Memory B cell (primary cell): Measurements from ENCODE around the gene CORO2B.

Source experiments
- ATAC-seq: fragments of 150-1000 bp; cut with Tn5 transposase; 2 replicates; pipeline ENCODE4 v1.10.0; 2021; ENCODE audit warnings: low read depth, mild to moderate bottlenecking, moderate library complexity
- DNase-seq, 2 donors: peaks; one replicate each; pipeline ENCODE4 v3.0.0; 2022; ENCODE audit warnings: low spot score in 2 of 2
- H3K27ac Mint-ChIP-seq: one replicate; pipeline ENCODE4 v1.8.0; 2022; ENCODE audit warnings: mild to moderate bottlenecking, moderate library complexity, mixed read lengths
- H3K27me3 Mint-ChIP-seq: one replicate; pipeline ENCODE4 v1.8.0; 2022; ENCODE audit warnings: mixed read lengths
- H3K36me3 Mint-ChIP-seq: one replicate; pipeline ENCODE4 v1.8.0; 2022; ENCODE audit warnings: mild to moderate bottlenecking, mixed read lengths
- H3K4me1 Mint-ChIP-seq: one replicate; pipeline ENCODE4 v1.8.0; 2022; ENCODE audit warnings: mixed read lengths
- H3K4me3 Mint-ChIP-seq: one replicate; pipeline ENCODE4 v1.8.0; 2022; ENCODE audit warnings: mild to moderate bottlenecking, moderate library complexity, mixed read lengths
- H3K9me3 Mint-ChIP-seq: one replicate; pipeline ENCODE4 v1.8.0; 2022; ENCODE audit warnings: mixed read lengths

The CORO2B gene

GRCh38 chr15:68683026-68683425 lies 104.2 kb downstream of the CORO2B start:
- H3K4me3 Mint-ChIP-seq: no peak overlapping the region
- H3K4me1 Mint-ChIP-seq: peaks cover 6% of the 10 kb centered on the region
- no peak overlapping the region for H3K27ac Mint-ChIP-seq
- H3K27me3 Mint-ChIP-seq: peaks cover 19% of the 10 kb centered on the region
- H3K36me3 Mint-ChIP-seq: no peaks in the 10 kb centered on the region
- no peaks in the 10 kb centered on the region for H3K9me3 Mint-ChIP-seq
- no peak for ATAC-seq
- DNase-seq: no peak

DNA sequence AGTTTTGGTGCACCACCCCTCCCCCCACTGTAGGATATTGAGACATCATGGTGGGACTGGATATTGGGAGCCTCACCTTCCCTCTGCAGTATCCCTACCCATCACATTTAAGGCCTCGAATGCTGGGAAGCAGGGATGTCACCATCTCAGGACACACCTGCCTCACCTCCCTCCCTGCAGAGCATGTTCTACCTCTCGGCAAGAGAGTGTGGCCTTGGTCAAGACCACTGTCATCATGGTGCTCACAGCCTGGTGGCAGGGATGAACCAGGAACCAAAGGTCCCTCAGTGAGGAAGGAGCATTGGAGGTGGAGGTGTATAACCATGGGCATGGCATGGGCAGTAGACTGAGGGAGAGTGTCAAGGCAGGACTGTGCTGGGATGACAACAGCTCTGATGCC lies 104.8 kb downstream of the CORO2B start:
- ATAC-seq (no peak), DNase-seq (no peak)
- Mint-ChIP-seq H3K4me3 (no peak overlapping the region), H3K27me3 (peaks cover 19% of the 10 kb centered on the region), H3K4me1 (peaks cover 6% of the 10 kb centered on the region), H3K36me3 (no peaks in the 10 kb centered on the region), H3K27ac (no peak overlapping the region), H3K9me3 (no peaks in the 10 kb centered on the region)

DNA sequence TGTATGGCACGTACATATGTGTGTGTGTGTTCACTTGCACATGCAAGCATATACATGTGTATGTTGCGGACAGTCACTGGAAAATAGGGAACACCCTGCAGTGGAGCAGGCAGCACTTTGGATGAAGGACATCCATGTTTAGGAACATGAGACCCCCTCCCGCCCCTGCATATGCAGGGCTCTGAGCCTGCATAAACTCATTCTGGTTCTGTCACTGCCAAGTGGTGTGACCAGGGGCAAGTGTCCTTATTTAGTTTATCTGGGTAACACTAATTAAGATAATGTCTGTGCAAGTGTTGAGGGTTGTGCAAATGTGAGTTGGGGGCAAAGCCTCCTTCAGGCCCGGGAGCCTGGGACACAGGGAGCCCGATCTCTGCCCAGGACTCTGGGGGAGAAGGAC lies 105.7 kb downstream of the CORO2B start:
- Mint-ChIP-seq H3K36me3 (no peaks in the 10 kb centered on the region), H3K27ac (no peak overlapping the region), H3K4me1 (peaks cover 6% of the 10 kb centered on the region), H3K27me3 (peaks cover 16% of the 10 kb centered on the region), H3K4me3 (no peak overlapping the region), H3K9me3 (no peaks in the 10 kb centered on the region)
- no peak for ATAC-seq
- no peak for DNase-seq

DNA sequence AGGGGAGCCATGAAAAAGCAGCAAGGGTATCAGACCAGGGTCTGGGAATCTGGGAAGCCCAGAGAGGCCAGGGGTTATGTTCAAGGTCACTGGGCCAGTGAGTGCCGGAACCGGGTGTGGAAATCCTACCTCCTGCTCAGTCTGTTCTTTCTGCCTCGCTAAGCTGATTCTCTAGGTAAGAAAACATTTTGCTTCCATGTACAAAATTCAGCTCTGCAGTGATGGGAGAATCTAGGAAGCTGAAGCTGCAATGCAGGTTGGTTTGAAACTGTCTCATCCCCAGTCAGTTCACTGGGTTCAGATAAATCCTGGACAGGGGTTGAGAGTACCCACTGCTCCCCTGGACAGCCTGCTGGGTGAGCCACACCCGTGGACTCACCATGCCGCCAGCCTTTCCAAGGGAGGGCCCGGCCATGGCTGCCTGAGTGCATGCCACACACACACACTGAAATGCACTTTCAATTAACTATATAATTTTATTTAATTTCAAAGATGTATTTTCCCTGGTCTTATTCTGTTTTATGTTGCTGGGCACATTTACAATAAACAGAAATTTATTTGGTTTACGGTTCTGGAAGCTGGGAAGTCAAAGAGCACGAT lies 108.4 kb downstream of the CORO2B start:
- Mint-ChIP-seq H3K4me1 (peaks cover 2% of the 10 kb centered on the region), H3K9me3 (no peaks in the 10 kb centered on the region), H3K27me3 (peaks cover 15% of the 10 kb centered on the region), H3K27ac (no peak overlapping the region), H3K36me3 (no peaks in the 10 kb centered on the region), H3K4me3 (no peak overlapping the region)
- no peak for DNase-seq
- no peak for ATAC-seq

DNA sequence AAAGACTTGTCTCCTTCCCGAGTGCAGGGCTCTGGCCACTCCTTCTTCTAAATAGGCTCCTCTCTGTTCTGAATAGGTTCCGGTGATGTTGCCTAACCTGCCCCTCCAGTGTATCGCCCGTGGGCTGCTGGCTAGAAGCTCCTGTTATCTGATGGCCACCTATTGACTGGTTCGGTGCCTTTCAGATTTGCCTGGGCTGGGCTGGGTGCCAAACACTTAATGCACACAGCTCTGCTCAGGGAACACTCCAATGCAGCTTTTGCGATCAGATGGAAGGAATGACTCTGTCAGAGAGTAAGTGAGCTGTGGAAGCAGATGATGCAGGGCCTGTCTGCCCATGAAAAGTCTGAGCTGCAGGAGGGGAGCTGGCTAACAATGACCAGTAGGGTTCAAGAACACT lies 112.9 kb downstream of the CORO2B start:
- H3K9me3 Mint-ChIP-seq: peaks cover 2% of the 10 kb centered on the region
- H3K36me3 Mint-ChIP-seq: peaks cover 2% of the 10 kb centered on the region
- ATAC-seq (no peak), DNase-seq (no peak)
- H3K4me1 Mint-ChIP-seq: no peaks in the 10 kb centered on the region
- peaks cover 12% of the 10 kb centered on the region for H3K27me3 Mint-ChIP-seq
- H3K4me3 Mint-ChIP-seq: no peak overlapping the region
- no peak overlapping the region for H3K27ac Mint-ChIP-seq

GRCh38 chr15:68693071-68693470 lies 114.3 kb downstream of the CORO2B start:
- Mint-ChIP-seq H3K27ac (no peak overlapping the region), H3K27me3 (peaks cover 14% of the 10 kb centered on the region), H3K4me3 (no peak overlapping the region), H3K9me3 (peaks cover 2% of the 10 kb centered on the region), H3K36me3 (peaks cover 2% of the 10 kb centered on the region), H3K4me1 (no peaks in the 10 kb centered on the region)
- ATAC-seq (no peak), DNase-seq (no peak)

GRCh38 chr15:68694111-68694510 lies 115.3 kb downstream of the CORO2B start:
- Mint-ChIP-seq H3K27ac (no peak overlapping the region), H3K36me3 (peaks cover 2% of the 10 kb centered on the region), H3K27me3 (peaks cover 18% of the 10 kb centered on the region), H3K4me1 (no peaks in the 10 kb centered on the region), H3K9me3 (peaks cover 2% of the 10 kb centered on the region), H3K4me3 (no peak overlapping the region)
- no peak for DNase-seq
- no peak for ATAC-seq

GRCh38 chr15:68695061-68695595 lies 116.3 kb downstream of the CORO2B start:
- DNase-seq (no peak), ATAC-seq (no peak)
- H3K9me3 Mint-ChIP-seq: peaks cover 2% of the 10 kb centered on the region
- peaks cover 20% of the 10 kb centered on the region for H3K27me3 Mint-ChIP-seq
- H3K36me3 Mint-ChIP-seq: peaks cover 2% of the 10 kb centered on the region
- H3K4me3 Mint-ChIP-seq: no peak overlapping the region
- H3K27ac Mint-ChIP-seq: no peak overlapping the region
- H3K4me1 Mint-ChIP-seq: no peaks in the 10 kb centered on the region

- DNase-seq: no peak
- Mint-ChIP-seq H3K27me3 (peaks cover 21% of the 10 kb centered on the region), H3K27ac (no peak overlapping the region), H3K9me3 (peaks cover 2% of the 10 kb centered on the region), H3K36me3 (peaks cover 2% of the 10 kb centered on the region), H3K4me3 (no peak overlapping the region), H3K4me1 (no peaks in the 10 kb centered on the region)
- no peak for ATAC-seq
These were observed 117.9 kb downstream of the CORO2B start for GRCh38 chr15:68696414-68697363.

- H3K27me3 Mint-ChIP-seq: peaks cover 20% of the 10 kb centered on the region
- no peaks in the 10 kb centered on the region for H3K4me1 Mint-ChIP-seq
- no peak overlapping the region for H3K27ac Mint-ChIP-seq
- H3K9me3 Mint-ChIP-seq: peaks cover 2% of the 10 kb centered on the region
- no peak for DNase-seq
- no peak for ATAC-seq
- H3K36me3 Mint-ChIP-seq: peaks cover 2% of the 10 kb centered on the region
- H3K4me3 Mint-ChIP-seq: no peak overlapping the region
These were observed 119.2 kb downstream of the CORO2B start for GRCh38 chr15:68697711-68698690.

GRCh38 chr15:68698708-68699107 lies 119.9 kb downstream of the CORO2B start:
- peaks cover 2% of the 10 kb centered on the region for H3K9me3 Mint-ChIP-seq
- H3K36me3 Mint-ChIP-seq: peaks cover 2% of the 10 kb centered on the region
- ATAC-seq (no peak), DNase-seq (no peak)
- no peak overlapping the region for H3K27ac Mint-ChIP-seq
- no peaks in the 10 kb centered on the region for H3K4me1 Mint-ChIP-seq
- peaks cover 19% of the 10 kb centered on the region for H3K27me3 Mint-ChIP-seq
- no peak overlapping the region for H3K4me3 Mint-ChIP-seq

DNA sequence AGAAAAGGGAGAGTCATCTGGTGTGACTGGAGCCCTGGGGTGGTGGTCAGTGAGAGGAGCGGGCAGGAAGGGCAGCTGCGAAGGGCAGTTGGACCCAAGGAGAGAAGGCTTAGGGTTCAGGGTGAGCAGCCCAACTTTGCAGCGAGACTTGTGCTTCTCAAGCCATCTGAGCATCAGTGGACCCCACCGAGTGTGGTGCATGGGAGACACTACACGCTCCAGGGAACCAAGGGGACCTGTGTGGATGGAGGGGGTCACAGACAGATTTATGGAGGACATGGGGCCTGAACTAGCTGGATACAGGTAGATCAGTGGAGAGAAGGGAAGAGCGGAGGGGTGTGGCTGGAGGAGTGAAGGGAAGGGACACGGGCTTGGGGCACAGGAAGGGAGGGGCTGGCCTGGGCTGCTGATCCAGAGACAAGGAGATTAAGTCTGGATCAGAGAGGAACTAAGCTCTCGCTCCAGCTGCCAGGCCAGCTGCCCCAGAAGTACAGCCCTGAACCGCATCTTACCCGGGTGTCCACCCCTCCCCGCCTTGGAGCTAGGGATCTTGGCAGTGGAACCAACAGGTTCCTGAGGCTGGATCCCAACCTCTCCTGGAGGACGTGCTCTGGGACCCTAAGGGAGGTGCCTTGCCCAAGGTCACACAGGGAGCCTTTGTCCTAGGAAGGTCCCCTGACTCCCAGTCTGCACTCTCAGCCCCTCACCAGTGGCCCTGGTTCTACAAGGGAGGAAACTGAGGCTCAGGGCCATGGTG lies 120.5 kb downstream of the CORO2B start:
- no peak for ATAC-seq
- no peaks in the 10 kb centered on the region for H3K4me1 Mint-ChIP-seq
- H3K27ac Mint-ChIP-seq: no peak overlapping the region
- peaks cover 2% of the 10 kb centered on the region for H3K9me3 Mint-ChIP-seq
- peaks cover 19% of the 10 kb centered on the region for H3K27me3 Mint-ChIP-seq
- H3K36me3 Mint-ChIP-seq: peaks cover 2% of the 10 kb centered on the region
- no peak for DNase-seq
- H3K4me3 Mint-ChIP-seq: no peak overlapping the region

- Mint-ChIP-seq H3K27me3 (peaks cover 19% of the 10 kb centered on the region), H3K4me1 (no peaks in the 10 kb centered on the region), H3K27ac (no peak overlapping the region), H3K4me3 (no peak overlapping the region), H3K36me3 (peaks cover 2% of the 10 kb centered on the region), H3K9me3 (peaks cover 2% of the 10 kb centered on the region)
- ATAC-seq: no peak
- no peak for DNase-seq
These were observed 121.2 kb downstream of the CORO2B start for GRCh38 chr15:68699881-68700454.
